K562 (cell line): ENCODE data around the gene CMIP. TPM values are rescaled to one million over a fixed set of nuclear protein-coding genes. Genes with fewer than 3 reads are reported as not detected.

Experiments used
- ATAC-seq: fragments of 200-7000 bp; cut with Tn5 transposase; 3 replicates; pipeline ENCODE4 v1.9.1; 2020; ENCODE audit warnings: moderate library complexity
- BruUV-seq: library from RNA; stranded (reverse); fragments of 400-500 nt; replicated peaks from 2 replicates; lab custom pipeline; 2021; lab: Mats Ljungman, UMichigan
- CTCF ChIA-PET: fragments of 300-600 bp; formaldehyde crosslinking; extraction: SDS; loops from one replicate; lab custom pipeline; 2021; ENCODE audit warnings: low intra/inter-chr PET ratio; lab: Yijun Ruan, JAX
- POLR2A ChIA-PET: fragments of 300-600, 350-650 bp; sonication (Branson Sonifier 250); formaldehyde crosslinking; extraction: SDS; loops from one replicate; lab custom pipeline; 2021; ENCODE audit warnings: antibody characterized with exemption, inconsistent platforms; lab: Yijun Ruan, JAX
- DNase-seq, 4 experiments: peaks; one replicate each; pipeline versions ENCODE4 v3.0.0 to v3.0.0-alpha.2; 2011 to 2018; ENCODE audit warnings: low spot score in 3 of 4, mixed read lengths in 3 of 4; ENCODE audit errors: extremely low read depth in 1 of 4
- FAIRE-seq: peaks from 2 replicates; lab custom pipeline; 2011; peaks lifted over from hg19 to GRCh38; lab: Jason Lieb, UNC
- H2AFZ ChIP-seq: 2 replicates; pipeline ENCODE4 v1.6.0; 2011; ENCODE audit warnings: low read depth, low read length, control low read depth, inconsistent platforms
- H3K27ac ChIP-seq: fragments of 200-600 bp; 3 replicates; pipeline ENCODE4 v1.8.0; 2011; ENCODE audit warnings: low read depth, mild to moderate bottlenecking, control low read depth, inconsistent platforms, low read length, moderate library complexity, mixed read lengths; ENCODE audit errors: extremely low read depth
- H3K27me3 ChIP-seq, 2 experiments: fragments of 300-600 bp in 1 of 2; 2 replicates in 1 of 2; 3 replicates in 1 of 2; pipeline versions ENCODE4 v1.6.0 to v1.8.0; 2011; ENCODE audit warnings: inconsistent platforms in 2 of 2, low read length in 2 of 2, mild to moderate bottlenecking in 1 of 2, mixed read lengths in 1 of 2, moderate library complexity in 1 of 2; ENCODE audit not compliant: control insufficient read depth in 2 of 2, insufficient read depth in 2 of 2
- H3K36me3 ChIP-seq: fragments of 300-600 bp; 3 replicates; pipeline ENCODE4 v1.8.0; 2011; ENCODE audit warnings: mild to moderate bottlenecking, low read length, inconsistent platforms; ENCODE audit not compliant: control insufficient read depth, insufficient read depth
- H3K4me1 ChIP-seq, 2 experiments: fragments of 200-600 bp in 1 of 2; replicated peaks in 1 of 2; 2 replicates in 1 of 2; 3 replicates in 1 of 2; pipeline versions ENCODE4 v1.5.1 to v1.8.0; 2011; ENCODE audit warnings: inconsistent platforms in 2 of 2, low read length in 2 of 2, mild to moderate bottlenecking in 1 of 2, mixed read lengths in 1 of 2, moderate library complexity in 1 of 2; ENCODE audit not compliant: control insufficient read depth in 2 of 2, insufficient read depth in 2 of 2
- H3K4me2 ChIP-seq: 2 replicates; pipeline ENCODE4 v1.6.1; 2011; ENCODE audit warnings: low read length, control low read depth, inconsistent platforms, mixed read lengths; ENCODE audit not compliant: insufficient read depth
- H3K4me3 ChIP-seq: fragments of 200-600 bp; sonication (generic), shearing (Covaris generic); 2 replicates; pipeline ENCODE4 v1.5.1; 2016; ENCODE audit warnings: control low read depth, inconsistent platforms
- H3K79me2 ChIP-seq: fragments of 200-600 bp; 3 replicates; pipeline ENCODE4 v1.8.0; 2011; ENCODE audit warnings: low read length, inconsistent platforms; ENCODE audit not compliant: control insufficient read depth, insufficient read depth
- H3K9ac ChIP-seq, 2 experiments: 2 replicates each; pipeline versions ENCODE4 v1.6.0 to v1.6.1; 2011; ENCODE audit warnings: low read depth in 2 of 2, low read length in 2 of 2, control low read depth in 1 of 2, inconsistent platforms in 1 of 2, mild to moderate bottlenecking in 1 of 2, mixed read lengths in 1 of 2; ENCODE audit not compliant: insufficient read depth in 1 of 2
- H3K9me1 ChIP-seq: one replicate; pipeline ENCODE4 v1.6.0; 2011; ENCODE audit warnings: inconsistent platforms, mild to moderate bottlenecking, low read length, moderate library complexity; ENCODE audit not compliant: control insufficient read depth, insufficient read depth
- H3K9me3 ChIP-seq: replicated peaks from 2 replicates; pipeline ENCODE4 v1.5.1; 2011; ENCODE audit warnings: low read depth, low read length, inconsistent platforms; ENCODE audit not compliant: control insufficient read depth, insufficient read depth
- H4K20me1 ChIP-seq: replicated peaks from 2 replicates; pipeline ENCODE4 v1.6.1; 2011; ENCODE audit warnings: low read length, inconsistent platforms, mixed read lengths; ENCODE audit not compliant: control insufficient read depth, insufficient read depth
- CEBPG ChIP-seq, 3 experiments: fragments of 200-800 bp in 1 of 3; sonication (Bioruptor generic) in 1 of 3; sonication (generic) in 1 of 3; formaldehyde crosslinking in 1 of 3; IDR thresholded peaks in 2 of 3; conservative IDR thresholded peaks in 1 of 3; 2 replicates each; pipeline versions ENCODE4 v1.6.1 to v1.8.0; 2016 to 2022; ENCODE audit warnings: missing compliant biosample characterization in 2 of 3, missing genetic modification characterization in 2 of 3, mild to moderate bottlenecking in 1 of 3, missing genetic modification reagents in 1 of 3
- CREM ChIP-seq: IDR thresholded peaks from 2 replicates; pipeline ENCODE4 v1.6.1; 2014; ENCODE audit warnings: antibody characterized with exemption, low read depth
- MEF2A ChIP-seq: IDR thresholded peaks from 2 replicates; pipeline ENCODE4 v1.6.1; 2011; ENCODE audit warnings: low read depth, mild to moderate bottlenecking, low read length, moderate library complexity; ENCODE audit not compliant: control insufficient read depth
- MYNN ChIP-seq, 2 experiments: sonication (generic); formaldehyde crosslinking in 1 of 2; IDR thresholded peaks; 2 replicates each; pipeline versions ENCODE4 v1.5.0 to v1.6.1; 2016 to 2020; ENCODE audit warnings: antibody characterized with exemption in 1 of 2, missing genetic modification reagents in 1 of 2
- POLR2B ChIP-seq: fragments of 450-650 bp; IDR thresholded peaks from 2 replicates; pipeline ENCODE4 v1.6.1; 2018; ENCODE audit warnings: low read depth; ENCODE audit not compliant: partially characterized antibody
- RBM25 ChIP-seq: fragments of 200-400 bp; formaldehyde crosslinking; IDR thresholded peaks from 2 replicates; pipeline ENCODE4 v1.6.1; 2018; ENCODE audit warnings: low read length, low read depth, moderate library complexity; ENCODE audit not compliant: severe bottlenecking
- SAFB2 ChIP-seq: fragments of 200-400 bp; formaldehyde crosslinking; IDR thresholded peaks from 2 replicates; pipeline ENCODE4 v1.6.1; 2018; ENCODE audit warnings: borderline replicate concordance, low read length, low read depth, moderate library complexity; ENCODE audit not compliant: severe bottlenecking
- SPI1 ChIP-seq: IDR thresholded peaks from 2 replicates; pipeline ENCODE4 v1.6.1; 2011; ENCODE audit warnings: low read depth, low read length, control low read depth, borderline replicate concordance
- TEAD1 ChIP-seq, 2 experiments: fragments of 450-650 bp in 1 of 2; sonication (generic) in 1 of 2; formaldehyde crosslinking; IDR thresholded peaks; 2 replicates each; pipeline versions ENCODE4 v1.4.0 to v1.8.0; 2020 to 2022; ENCODE audit warnings: mild to moderate bottlenecking in 2 of 2, missing genetic modification reagents in 1 of 2
- WHSC1 ChIP-seq: IDR thresholded peaks from one replicate; pipeline ENCODE4 v1.6.1; 2012; ENCODE audit warnings: low read length, control low read depth, inconsistent platforms
- ZNF146 ChIP-seq: IDR thresholded peaks from one replicate; pipeline ENCODE4 v1.6.1; 2018; ENCODE audit warnings: missing compliant biosample characterization; ENCODE audit not compliant: unreplicated experiment
- WGBS: fragments of 100-300 bp; shearing (Covaris generic); methylation state at CpG from one replicate; pipeline ENCODE4 v1.1.6; 2016; ENCODE audit warnings: low coverage, mixed read lengths; ENCODE audit not compliant: insufficient coverage; ENCODE audit errors: missing lambda C conversion rate; 5-methylcytosine and 5-hydroxymethylcytosine counted together
- in situ Hi-C: fragments of 300-500 bp; cut with MboI; formaldehyde crosslinking; loops from 4 replicates; pipeline ENCODE4 v1.15.0; 2018; ENCODE audit warnings: inconsistent platforms, mixed read lengths
- intact Hi-C: fragments of 100-400 bp; cut with micrococcal nuclease; formaldehyde crosslinking; loops from 2 replicates; pipeline ENCODE4 v1.14.2; 2022
- polyA plus RNA-seq, 8 experiments: library from polyadenylated mRNA; depleted of rRNA in 4 of 8; stranded (reverse) in 5 of 8; unstranded in 3 of 8; fragments of >200 nt; fragmentation: Nextera tagmentation in 2 of 8; fragmentation: Illumina TruSeq in 1 of 8; extraction: Ambion mirVana in 2 of 8; extraction: Trizol in 1 of 8; gene quantifications; 2 replicates each; pipeline versions ENCODE4 v1.2.1 to v1.2.3, GENCODE V29; 2011 to 2014; ENCODE audit warnings: inconsistent platforms in 1 of 8, missing spikeins in 1 of 8
- total RNA-seq, 7 experiments: library from RNA; depleted of rRNA in 6 of 7; stranded (reverse); fragments of >200 nt in 6 of 7; fragmentation: Illumina TruSeq in 2 of 7; extraction: Trizol in 2 of 7; gene quantifications; 2 replicates each; pipeline versions ENCODE4 v1.2.1 to v1.2.3, GENCODE V29; 2011 to 2021; ENCODE audit warnings: low replicate concordance in 1 of 7

The CMIP gene
- total and polyA plus RNA-seq, 9 of the 15 experiments (the other 6 are each of a cell fraction or from before 2014, with no cell fraction given) = 0.94 to 82.5 (median 10.3) TPM

GRCh38 chr16:81566086-81567007, 121.7 kb downstream of the CMIP start:
- Histone ChIP-seq H2AFZ (no peak overlapping the region), H3K27ac (no peak overlapping the region), H3K4me1 (peaks cover 0 to 3% of the 10 kb centered on the region in 2 experiments; a peak in 1 of 5 replicates), H3K9me1 (peaks cover 15% of the 10 kb centered on the region), H3K4me2 (no peak overlapping the region), H3K4me3 (no peak overlapping the region), H3K9me3 (no peaks in the 10 kb centered on the region), H3K9ac (no peak overlapping the region; a peak in 1 of 4 replicates), H4K20me1 (peaks cover 65% of the 10 kb centered on the region), H3K27me3 (no peaks in the 10 kb centered on the region), H3K79me2 (peaks cover 35% of the 10 kb centered on the region), H3K36me3 (no peaks in the 10 kb centered on the region)
- intact Hi-C loops (no loop called here), in situ Hi-C loops (no loop called here)
- ChIA-PET CTCF (no interaction called here), POLR2A (interaction anchor here (1.2 kb wide), 2 partner anchors 21 to 24 kb away, joined by 3 read pairs; no protein-coding TSS in a partner anchor)
- no TSS peak for BruUV-seq
- ATAC-seq (no peak), FAIRE-seq (no peak), DNase-seq (no peak)
- WGBS = 85% methylated on average over 7 of the region's 7 CpGs
- TF ChIP-seq TEAD1 (CRISPR knock-in tag; IDR thresholded peaks at IDR 0.05) (no peak), MYNN (IDR thresholded peaks at IDR 0.05) (no peak), MYNN (CRISPR knock-in tag; IDR thresholded peaks at IDR 0.05) (no peak), SPI1 (no peak), ZNF146 (CRISPR knock-in tag) (peak; percentile 97), WHSC1 (peak; percentile 51), MEF2A (no peak), CEBPG (CRISPR knock-in tag; IDR thresholded peaks at IDR 0.05) (no peak), CEBPG (tag; conservative IDR thresholded peaks at IDR 0.05 in 1 of 2, IDR thresholded peaks at IDR 0.05 in 1 of 2) (no peak), SAFB2 (no peak), POLR2B (no peak), RBM25 (peak; percentile 74), CREM (no peak)
